Measurements from ENCODE around the gene SYNE2. TPM values are rescaled to one million over a fixed set of nuclear protein-coding genes. Genes with fewer than 3 reads are reported as not detected.
A peak's percentile ranks its signal among the peaks of the same experiment; 100 is the strongest.

SYNE2 gene
- total RNA-seq, 1 donor from 2014 or later: 186 TPM

DNA sequence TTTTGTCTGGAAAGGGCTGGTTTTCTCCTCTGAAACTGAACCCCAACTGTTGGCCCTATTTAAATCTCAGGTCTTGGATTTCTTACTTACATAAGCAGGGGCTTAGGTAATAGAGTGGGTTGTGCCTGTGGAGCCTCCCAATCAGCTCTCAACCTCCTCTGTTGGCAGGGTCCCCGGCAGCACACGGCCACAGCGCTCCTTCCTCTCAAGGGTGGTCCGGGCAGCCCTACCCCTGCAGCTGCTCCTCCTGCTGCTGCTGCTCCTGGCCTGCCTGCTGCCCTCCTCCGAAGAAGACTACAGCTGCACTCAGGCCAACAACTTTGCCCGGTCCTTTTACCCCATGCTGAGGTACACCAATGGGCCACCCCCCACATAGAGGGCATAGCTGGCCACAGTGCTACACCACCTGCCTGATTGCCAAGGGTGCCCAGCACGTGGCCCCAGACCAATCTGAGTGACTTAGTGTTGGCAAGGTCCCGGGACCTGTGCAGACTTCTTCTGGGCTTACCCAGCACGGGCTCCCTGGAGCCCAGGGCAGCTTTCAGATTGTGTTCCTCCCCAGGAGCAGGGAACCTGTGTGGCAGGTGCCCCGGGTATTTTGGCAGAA, 372.4 kb downstream of the SYNE2 start:
- Histone ChIP-seq H3K4me3 (no peak overlapping the region), H3K36me3 (peaks cover 99% of the 10 kb centered on the region), H3K27ac (replicated peaks) (peak overlapping the region; percentile 94), H3K4me1 (peaks cover 53% of the 10 kb centered on the region), H3K27me3 (ENCODE audit: low read depth) (no peaks in the 10 kb centered on the region), H3K9me3 (replicated peaks) (no peaks in the 10 kb centered on the region)
- intact Hi-C loops (cut with micrococcal nuclease): no loop called here
- peak; percentile 30 for DNase-seq
- TF ChIP-seq, protein P1, sequence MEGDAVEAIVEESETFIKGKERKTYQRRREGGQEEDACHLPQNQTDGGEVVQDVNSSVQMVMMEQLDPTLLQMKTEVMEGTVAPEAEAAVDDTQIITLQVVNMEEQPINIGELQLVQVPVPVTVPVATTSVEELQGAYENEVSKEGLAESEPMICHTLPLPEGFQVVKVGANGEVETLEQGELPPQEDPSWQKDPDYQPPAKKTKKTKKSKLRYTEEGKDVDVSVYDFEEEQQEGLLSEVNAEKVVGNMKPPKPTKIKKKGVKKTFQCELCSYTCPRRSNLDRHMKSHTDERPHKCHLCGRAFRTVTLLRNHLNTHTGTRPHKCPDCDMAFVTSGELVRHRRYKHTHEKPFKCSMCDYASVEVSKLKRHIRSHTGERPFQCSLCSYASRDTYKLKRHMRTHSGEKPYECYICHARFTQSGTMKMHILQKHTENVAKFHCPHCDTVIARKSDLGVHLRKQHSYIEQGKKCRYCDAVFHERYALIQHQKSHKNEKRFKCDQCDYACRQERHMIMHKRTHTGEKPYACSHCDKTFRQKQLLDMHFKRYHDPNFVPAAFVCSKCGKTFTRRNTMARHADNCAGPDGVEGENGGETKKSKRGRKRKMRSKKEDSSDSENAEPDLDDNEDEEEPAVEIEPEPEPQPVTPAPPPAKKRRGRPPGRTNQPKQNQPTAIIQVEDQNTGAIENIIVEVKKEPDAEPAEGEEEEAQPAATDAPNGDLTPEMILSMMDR (IDR thresholded peaks at IDR 0.05; ENCODE audit: borderline replicate concordance): no peak

DNA sequence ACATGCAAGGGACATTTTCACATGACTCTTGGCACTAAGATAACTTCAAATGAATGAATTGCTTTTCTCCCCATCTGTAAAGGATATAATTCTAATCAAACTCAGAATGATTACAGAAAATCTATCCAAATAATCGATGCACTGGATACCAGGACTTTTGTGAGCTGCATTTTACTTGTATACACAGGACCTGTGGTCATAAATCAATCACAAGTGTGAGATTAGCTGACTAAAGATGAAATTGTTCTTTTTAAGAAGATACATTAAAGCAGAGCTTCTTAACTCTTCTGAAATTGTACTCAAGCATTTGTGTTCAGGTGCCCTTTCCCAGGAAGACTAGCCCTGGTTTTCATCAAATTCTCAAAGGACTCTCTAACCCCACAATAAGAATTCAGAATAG, 375.1 kb downstream of the SYNE2 start:
- Histone ChIP-seq H3K4me3 (no peak overlapping the region), H3K4me1 (peaks cover 49% of the 10 kb centered on the region), H3K9me3 (replicated peaks) (no peaks in the 10 kb centered on the region), H3K36me3 (peaks cover 86% of the 10 kb centered on the region), H3K27ac (replicated peaks) (no peak overlapping the region), H3K27me3 (ENCODE audit: low read depth) (no peaks in the 10 kb centered on the region)
- intact Hi-C loops (cut with micrococcal nuclease): no loop called here
- DNase-seq: no peak
- TF ChIP-seq, protein P1 (IDR thresholded peaks at IDR 0.05; ENCODE audit: borderline replicate concordance): no peak

DNA sequence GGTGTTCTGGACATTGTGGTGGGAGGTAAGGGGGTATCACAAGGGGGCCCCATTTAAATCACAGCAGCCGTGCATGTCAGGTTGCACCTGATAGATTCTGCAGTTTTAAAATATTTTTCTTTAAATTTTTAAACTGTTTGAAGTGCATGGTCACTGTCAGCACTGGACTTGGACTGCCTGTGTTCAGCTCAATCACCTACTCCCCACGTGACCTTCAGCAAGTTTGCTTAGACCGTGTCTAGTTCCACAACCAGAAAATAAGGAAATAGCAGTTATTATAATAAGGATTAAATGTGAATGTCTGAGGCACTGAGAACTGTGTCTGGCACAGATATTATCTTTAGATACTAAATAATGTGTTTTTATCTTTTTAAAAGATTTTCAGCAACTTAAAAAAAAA, 376.7 kb downstream of the SYNE2 start:
- TF ChIP-seq, protein P1 (IDR thresholded peaks at IDR 0.05; ENCODE audit: borderline replicate concordance): no peak
- H3K4me3 ChIP-seq: no peak overlapping the region
- DNase-seq: no peak
- intact Hi-C loops (cut with micrococcal nuclease): no loop called here
- peak overlapping the region; percentile 27 for H3K27ac ChIP-seq (replicated peaks)
- H3K36me3 ChIP-seq: peaks cover 70% of the 10 kb centered on the region
- no peaks in the 10 kb centered on the region for H3K27me3 ChIP-seq (ENCODE audit: low read depth)
- H3K9me3 ChIP-seq (replicated peaks): no peaks in the 10 kb centered on the region
- peaks cover 42% of the 10 kb centered on the region for H3K4me1 ChIP-seq

DNA sequence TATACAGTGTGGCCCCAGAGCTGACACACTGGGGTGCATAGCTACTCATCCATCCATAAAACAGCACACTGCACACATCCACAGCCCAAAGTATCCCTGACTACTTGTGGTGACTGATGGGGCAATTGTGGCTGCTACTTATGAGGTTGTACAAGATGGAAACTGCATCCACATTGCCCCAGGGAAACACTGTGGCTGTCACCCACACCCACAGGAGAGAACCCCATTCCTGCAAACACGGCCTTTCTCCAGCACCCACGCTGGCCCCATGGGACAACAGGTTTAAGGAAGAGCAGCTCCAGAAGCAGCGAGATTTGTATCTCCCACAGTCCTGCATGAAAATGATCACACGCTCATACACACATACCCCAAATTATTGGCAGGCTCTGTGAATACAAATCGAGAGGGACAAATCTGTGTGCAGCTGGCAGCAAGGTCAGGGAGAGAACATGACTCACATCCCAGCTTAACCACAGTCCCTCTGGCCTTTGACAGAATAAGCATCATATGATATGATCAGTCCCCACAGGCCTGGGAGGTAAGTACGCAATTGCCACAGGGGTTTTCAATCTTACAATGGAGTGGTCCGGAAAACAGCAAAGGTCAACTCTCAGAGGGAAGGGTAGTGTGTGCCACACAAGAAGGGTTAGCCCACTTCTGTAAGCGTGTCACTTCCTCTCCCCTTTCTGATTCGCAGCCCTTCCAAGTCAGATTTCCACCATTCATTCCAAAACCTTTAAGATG, 379.5 kb downstream of the SYNE2 start:
- Histone ChIP-seq H3K27ac (replicated peaks) (peak overlapping the region; percentile 79), H3K4me3 (no peak overlapping the region), H3K4me1 (peaks cover 29% of the 10 kb centered on the region), H3K36me3 (peaks cover 43% of the 10 kb centered on the region), H3K27me3 (ENCODE audit: low read depth) (no peaks in the 10 kb centered on the region), H3K9me3 (replicated peaks) (no peaks in the 10 kb centered on the region)
- TF ChIP-seq, protein P1 (IDR thresholded peaks at IDR 0.05; ENCODE audit: borderline replicate concordance): no peak
- no peak for DNase-seq
- intact Hi-C loops (cut with micrococcal nuclease): no loop called here

DNA sequence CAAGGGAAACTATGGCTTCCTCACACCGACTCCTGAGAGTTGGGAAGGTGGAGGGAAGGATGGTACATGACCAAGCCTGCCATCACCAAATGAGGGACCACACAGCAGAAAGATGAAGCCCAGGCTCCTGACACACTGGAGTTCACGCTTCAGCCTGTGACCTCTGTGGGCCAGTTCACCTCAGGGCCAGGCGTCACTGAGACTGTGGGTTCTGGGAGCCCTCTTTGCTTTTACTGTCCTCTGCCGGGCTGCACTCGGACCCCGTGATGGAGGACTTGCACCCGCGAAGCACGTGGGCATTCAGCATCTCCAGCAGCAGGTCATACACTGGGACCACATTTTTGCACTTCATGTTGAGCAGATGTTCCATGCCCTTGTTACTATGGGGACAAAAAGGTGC, 380.1 kb downstream of the SYNE2 start:
- peaks cover 29% of the 10 kb centered on the region for H3K4me1 ChIP-seq
- TF ChIP-seq, protein P1 (IDR thresholded peaks at IDR 0.05; ENCODE audit: borderline replicate concordance): no peak
- H3K36me3 ChIP-seq: peaks cover 36% of the 10 kb centered on the region
- no peaks in the 10 kb centered on the region for H3K27me3 ChIP-seq (ENCODE audit: low read depth)
- H3K9me3 ChIP-seq (replicated peaks): no peaks in the 10 kb centered on the region
- H3K27ac ChIP-seq (replicated peaks): peak overlapping the region; percentile 79
- no peak overlapping the region for H3K4me3 ChIP-seq
- intact Hi-C loops (cut with micrococcal nuclease): no loop called here
- DNase-seq: no peak
